NCI-H128 (cell line): ENCODE results near the gene DOCK9.

Source experiments
- DNase-seq: peaks from one replicate; lab custom pipeline; 2025; ENCODE audit not compliant: unreplicated experiment; lab: John Stamatoyannopoulos, UW

DOCK9 gene

DNA sequence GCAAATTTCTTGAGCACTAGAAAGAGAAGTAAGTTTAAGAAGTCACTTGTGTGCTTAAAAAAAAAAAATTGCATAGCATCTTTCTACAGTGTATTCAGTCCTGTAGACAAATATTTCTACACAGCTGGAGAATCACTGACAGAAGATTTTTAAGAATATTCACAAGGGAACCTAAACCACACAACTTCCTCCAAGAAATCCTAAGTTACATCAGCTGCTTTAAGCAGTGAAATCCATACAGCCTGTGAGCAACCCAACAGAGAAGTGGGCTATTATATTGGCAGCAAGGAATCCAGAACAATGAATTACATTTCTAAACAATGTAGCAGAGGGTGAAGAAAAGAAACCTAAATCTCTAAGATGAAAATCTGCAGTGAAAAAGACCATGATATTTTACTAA, 1.5 kb downstream of the DOCK9 start:
- no peak for DNase-seq

DNA sequence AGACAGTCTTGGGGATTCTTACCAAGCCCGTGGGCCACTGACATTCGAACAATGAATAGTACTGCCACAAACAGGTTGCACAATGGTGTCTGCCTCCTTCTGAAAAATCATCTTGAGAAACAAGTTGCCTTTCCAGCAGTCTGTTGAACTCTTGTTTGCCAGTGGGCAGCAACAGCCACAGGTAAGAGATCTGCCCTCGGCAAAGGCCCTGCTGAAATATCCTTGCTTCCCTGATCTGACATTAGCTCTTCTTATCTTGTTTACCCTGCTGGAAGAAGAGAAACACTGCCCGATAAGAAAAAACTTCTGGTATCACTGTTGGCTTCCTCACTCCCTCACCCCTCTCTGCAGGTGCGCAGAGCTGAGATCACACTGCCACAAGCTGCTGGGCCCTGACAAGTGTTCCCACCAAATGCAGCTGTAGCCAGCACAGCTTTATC, 2.0 kb downstream of the DOCK9 start:
- no peak for DNase-seq

GRCh38 chr13:98974053-98974452, 3.8 kb downstream of the DOCK9 start:
- DNase-seq = no peak

GRCh38 chr13:98972627-98973026, 5.2 kb downstream of the DOCK9 start:
- DNase-seq = no peak

DNA sequence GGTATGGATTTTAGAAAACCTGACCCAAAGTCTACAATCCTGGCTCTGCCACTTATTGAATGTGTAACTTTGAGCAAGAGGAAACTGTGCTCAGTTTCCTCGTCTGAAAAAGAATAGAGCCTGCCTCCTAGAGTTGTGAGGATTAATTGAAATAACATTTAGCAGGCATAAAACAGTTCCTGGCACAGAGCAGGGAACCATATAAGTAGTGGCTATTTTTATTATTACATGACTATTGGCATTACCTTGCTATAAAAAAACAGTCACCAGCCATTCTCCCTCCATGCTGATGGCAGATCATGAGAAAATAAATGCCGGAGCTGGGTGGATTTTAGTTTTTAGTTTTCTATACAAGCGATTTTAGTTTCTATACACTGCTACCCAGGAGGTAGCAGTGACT, 5.8 kb downstream of the DOCK9 start:
- no peak for DNase-seq

- DNase-seq = no peak
Measured at GRCh38 chr13:98970330-98970729, 7.5 kb downstream of the DOCK9 start.

DNA sequence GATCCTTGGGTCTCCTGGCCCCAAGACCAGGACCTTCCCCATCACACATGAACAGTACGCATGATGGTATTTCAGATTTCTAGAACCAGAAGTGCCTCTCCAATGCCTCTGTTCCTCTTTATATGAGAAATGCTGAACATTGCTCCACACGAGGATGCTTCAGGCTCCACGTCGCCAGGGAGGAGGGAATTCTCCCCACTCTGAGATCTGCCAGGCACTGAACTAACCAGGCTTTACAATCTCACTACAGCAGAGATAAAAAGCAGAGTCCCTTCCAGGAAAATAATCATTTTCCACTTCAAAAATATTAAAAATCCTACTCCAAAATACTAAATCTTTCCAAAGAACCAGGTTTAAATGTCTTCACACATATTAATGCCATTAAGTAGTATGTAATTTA, 10.4 kb downstream of the DOCK9 start:
- DNase-seq = no peak

- DNase-seq = no peak
Measured at GRCh38 chr13:98966019-98966418, 11.8 kb downstream of the DOCK9 start.

- no peak for DNase-seq
Measured at GRCh38 chr13:98965325-98965724, 12.5 kb downstream of the DOCK9 start.

DNA sequence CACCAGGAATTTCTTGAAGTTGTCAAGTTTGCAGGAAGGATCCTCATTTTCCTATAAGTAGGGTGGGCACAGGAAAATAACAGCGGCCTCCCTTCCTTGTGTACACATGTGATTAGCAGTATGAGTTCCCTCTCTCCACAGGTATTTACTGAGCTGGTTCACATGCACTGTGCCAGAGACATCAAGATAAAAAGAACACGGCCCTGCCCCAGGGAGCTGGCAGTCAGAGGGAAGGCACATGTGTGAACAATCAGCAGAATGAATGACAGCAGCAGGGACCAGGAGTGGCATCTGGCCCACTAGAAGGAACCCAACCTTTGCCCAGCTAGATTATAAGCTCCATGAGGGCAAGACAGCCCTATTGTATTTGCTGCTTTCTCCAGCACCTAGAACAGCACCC, 13.9 kb downstream of the DOCK9 start:
- DNase-seq = no peak

DNA sequence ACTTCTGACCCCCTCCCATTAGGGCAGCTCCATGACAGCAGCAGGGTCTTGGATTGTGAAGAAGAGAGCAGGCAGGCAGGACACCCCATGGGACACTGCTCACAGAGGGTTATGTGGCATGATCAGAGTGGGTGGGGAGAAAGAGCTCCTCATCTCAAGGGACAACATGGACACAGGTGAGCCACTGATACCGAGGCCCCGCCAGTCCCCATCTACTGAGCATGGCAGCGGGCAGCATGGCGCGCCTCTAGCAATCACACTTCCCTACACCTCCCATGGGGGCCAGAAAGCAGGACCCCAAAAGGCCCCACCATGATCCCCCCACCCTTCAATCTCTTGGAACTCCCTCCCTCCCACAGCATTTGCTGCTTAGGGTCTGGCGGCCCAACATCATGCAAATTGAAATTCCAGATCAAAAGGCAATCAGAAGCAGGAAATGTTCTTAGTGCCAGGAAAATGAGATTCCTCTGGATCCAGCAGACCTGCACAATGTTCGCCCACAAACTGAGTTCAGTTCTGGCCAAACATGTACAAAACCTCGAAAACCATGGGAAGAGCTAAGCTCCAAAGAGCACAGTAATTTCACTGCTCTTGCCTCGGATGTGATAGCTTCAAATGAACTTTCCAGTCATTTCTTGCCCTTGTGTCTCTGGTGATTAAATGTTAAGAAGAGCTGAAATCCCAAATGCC, 14.8 kb downstream of the DOCK9 start:
- no peak for DNase-seq

GRCh38 chr13:98961503-98962105, 16.3 kb downstream of the DOCK9 start:
- no peak for DNase-seq

DNA sequence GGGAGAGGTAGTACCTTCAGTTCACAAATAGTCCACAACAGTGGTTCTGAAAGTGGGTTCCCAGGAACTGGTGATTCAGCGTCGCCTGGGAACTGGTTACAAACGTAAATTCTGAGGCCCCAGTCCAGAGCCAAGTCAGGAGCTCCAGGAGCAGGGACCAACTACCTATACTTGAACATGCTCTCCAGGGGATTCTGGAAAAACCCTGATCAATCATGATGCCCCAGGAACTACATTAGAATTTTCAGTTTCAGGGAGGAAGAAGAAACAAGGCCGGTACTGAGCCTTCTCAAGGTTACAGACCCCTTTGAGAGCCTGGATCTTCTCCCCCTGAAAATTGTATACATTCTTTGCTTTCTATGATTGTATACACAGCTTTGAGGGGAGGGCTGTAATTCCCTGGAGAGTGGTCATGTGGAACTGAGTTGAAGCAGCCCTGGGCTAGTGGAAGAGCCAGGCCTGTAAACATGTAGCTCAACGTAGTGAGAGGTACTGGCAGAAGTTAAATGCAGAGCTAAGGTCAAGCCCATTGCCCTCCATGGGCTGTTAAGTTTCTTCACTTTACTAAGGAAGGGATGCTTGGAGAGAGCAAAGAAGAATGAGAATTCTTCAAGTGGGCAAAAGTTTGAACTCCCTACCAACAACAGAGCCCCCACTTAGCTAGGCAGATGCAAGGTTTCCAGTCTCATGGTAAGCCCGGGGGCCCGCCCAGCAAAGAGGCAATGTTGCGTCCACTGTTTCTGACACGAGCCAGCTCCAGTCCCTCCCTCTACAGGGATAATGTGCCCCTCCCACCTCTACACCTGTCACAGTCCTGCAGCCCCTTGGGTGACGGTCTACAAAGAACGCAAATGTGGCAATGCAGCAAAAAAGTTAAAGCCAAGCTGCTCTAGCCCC, 17.0 kb downstream of the DOCK9 start:
- DNase-seq = no peak

DNA sequence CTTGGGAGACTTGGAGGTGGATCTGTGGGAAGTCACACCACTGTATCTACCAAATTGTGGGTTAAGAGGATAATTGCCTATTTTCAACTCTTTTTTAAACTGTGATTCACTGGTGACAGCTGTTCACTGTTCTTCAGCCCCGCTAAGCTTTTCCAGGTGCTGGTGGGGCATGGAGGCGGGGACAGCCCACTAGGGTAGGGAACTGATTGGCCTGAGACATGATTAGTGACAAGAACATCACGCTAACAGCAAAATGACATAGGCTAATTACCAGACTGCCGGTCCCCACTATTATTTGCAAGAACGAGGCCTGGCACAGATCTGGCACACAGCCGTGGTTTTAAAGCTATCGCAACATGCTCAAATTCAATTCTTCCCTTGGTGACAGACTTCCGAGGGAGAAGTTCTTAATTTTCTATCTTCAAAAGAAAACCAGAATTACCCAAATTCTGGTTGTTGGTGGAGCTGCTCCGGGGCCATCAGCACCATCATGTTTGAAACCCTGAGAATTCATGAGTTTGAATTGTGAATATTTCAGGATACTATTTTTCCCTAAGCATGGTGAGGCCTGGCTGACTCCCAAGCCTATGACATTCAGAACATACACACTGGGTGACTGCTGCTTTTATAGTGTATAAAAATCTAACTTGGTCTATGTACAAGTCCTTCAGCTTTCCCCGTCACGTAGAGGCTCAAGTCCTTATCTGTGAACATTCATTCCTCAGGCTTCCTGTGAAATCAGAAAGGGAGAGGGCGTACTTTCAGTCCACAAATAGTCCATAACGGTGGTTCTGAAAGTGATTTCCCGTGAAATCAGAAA, 17.9 kb downstream of the DOCK9 start:
- DNase-seq = no peak

- no peak for DNase-seq
Measured at GRCh38 chr13:98959291-98959690, 18.6 kb downstream of the DOCK9 start.

GRCh38 chr13:98958443-98958794, 19.4 kb downstream of the DOCK9 start:
- no peak for DNase-seq

GRCh38 chr13:98957731-98958442, 20.0 kb downstream of the DOCK9 start:
- no peak for DNase-seq

DNA sequence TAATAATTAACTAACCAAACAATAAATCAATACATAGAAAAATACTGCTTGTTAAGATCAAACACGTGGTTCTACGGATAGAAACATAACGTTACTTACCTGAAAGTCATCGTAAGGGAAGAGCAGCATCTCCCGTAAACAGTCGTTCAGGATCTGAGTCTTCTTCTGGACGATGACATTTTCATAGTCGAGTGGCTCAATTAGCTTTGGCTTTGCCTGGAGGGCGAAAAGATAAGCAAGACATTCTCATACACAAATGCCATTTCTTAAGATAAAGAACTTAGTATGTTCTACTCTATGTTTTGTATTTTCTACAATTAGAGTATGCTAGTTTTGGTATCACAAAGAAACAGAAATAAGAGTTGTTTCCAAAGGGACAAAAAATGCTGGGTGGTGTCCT, 22.5 kb downstream of the DOCK9 start:
- DNase-seq = no peak

DNA sequence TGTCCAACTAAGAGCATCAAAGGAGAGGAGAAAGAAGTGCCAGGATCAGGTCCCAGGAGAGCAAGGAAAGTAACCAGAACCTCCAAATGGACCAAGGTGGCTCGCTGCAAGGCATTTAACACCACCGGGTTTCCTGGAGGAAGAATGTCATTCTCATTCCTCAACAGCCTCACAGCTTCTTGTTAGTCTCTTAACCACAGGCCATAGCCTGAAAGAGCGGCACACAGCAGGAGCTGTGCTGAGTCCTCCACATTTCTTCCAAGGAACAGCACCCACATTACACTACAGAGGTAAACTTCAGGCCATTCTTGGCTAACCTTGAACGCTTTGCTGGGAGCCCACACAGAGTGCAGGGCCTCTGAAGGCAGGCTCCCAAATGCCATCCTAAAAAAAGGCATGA, 23.6 kb downstream of the DOCK9 start:
- DNase-seq = no peak

GRCh38 chr13:98951266-98951665, 26.6 kb downstream of the DOCK9 start:
- no peak for DNase-seq

DNA sequence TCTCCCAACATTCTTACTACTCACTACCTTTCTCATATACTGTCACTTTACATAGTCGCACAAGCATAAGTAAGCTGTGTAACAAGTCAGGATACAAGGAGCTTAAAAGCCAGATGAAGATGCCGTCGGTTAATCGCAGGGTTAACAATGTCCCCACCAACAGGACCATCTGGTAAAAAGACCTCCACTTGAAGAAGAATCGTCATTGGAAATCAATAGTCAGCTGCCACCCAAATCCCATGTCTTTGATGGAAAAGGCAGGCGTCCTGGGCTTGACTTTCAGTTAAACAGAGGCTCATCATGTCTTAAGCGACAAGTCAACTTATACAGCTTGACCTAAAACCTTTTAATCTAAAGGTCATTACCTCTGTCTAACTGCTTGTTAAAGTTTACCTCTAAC, 27.2 kb downstream of the DOCK9 start:
- no peak for DNase-seq
